Measurements from ENCODE around the gene VWDE.
A peak's percentile ranks its signal among the peaks of the same experiment; 100 is the strongest.

VWDE gene

DNA sequence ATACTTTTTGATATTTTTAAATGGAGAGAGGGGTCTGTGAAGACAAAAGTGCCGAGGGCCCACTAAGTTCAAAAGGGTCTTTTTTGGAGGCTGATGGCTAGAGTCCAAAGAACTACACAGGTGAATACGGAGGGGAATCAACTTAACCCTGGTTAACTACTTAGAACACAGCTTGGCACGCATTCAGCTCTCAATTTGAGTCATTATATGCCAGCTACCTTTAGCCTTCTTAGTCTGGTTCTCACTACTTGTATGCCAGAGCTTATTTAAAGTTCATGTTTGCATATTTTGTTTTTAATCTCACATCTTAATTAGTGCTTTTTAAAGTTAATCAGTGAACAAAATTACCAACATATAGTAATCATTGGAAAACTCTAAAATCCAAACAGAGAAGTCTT is 80.8 kb downstream of the VWDE start:
- H3K27me3 ChIP-seq (ENCODE audit: insufficient read depth, low read length) = no peaks in the 10 kb centered on the region
- no peak overlapping the region for H2BK12ac ChIP-seq (ENCODE audit: low read length)
- WGBS (ENCODE audit: extremely low coverage, insufficient coverage, insufficient read length) = no CpG with 5 or more reads among the region's 3 CpGs
- H2BK120ac ChIP-seq (ENCODE audit: insufficient read depth, low read length, poor library complexity) = no peak overlapping the region
- H3K18ac ChIP-seq (ENCODE audit: low read length) = no peak overlapping the region
- H3K23ac ChIP-seq (ENCODE audit: low read length) = no peak overlapping the region
- no peak overlapping the region for H3K9ac ChIP-seq (ENCODE audit: low read length)
- H3K4me2 ChIP-seq (ENCODE audit: low read length) = no peak overlapping the region
- no peak overlapping the region for H3K4ac ChIP-seq (ENCODE audit: low read depth, low read length)
- no peaks in the 10 kb centered on the region for H3K9me3 ChIP-seq (ENCODE audit: insufficient read depth, low read depth, low read length)
- no peaks in the 10 kb centered on the region for H3K79me1 ChIP-seq (ENCODE audit: low read length)
- H3K36me3 ChIP-seq (ENCODE audit: control insufficient read depth in 1 of 2, insufficient read depth in 2 of 2, low read length in 2 of 2) = no peaks in the 10 kb centered on the region
- no peak for DNase-seq
- no peak overlapping the region for H2AFZ ChIP-seq (ENCODE audit: insufficient read depth, low read length, poor library complexity)
- H3K4me3 ChIP-seq (ENCODE audit: low read depth, low read length) = no peak overlapping the region
- H3K79me2 ChIP-seq (ENCODE audit: control insufficient read depth, insufficient read depth, low read length, poor library complexity) = no peaks in the 10 kb centered on the region
- no peak overlapping the region for H4K12ac ChIP-seq (ENCODE audit: low read depth, low read length)
- H2BK5ac ChIP-seq (ENCODE audit: low read depth, low read length, poor library complexity) = no peak overlapping the region
- H4K8ac ChIP-seq (ENCODE audit: low read depth, low read length) = no peak overlapping the region
- no peak overlapping the region for H4K91ac ChIP-seq (ENCODE audit: low read depth, low read length)
- no peak overlapping the region for H2AK5ac ChIP-seq (ENCODE audit: low read length)
- H3K27ac ChIP-seq (ENCODE audit: low read depth, low read length) = no peak overlapping the region
- H3K14ac ChIP-seq (ENCODE audit: low read length) = no peak overlapping the region
- no peaks in the 10 kb centered on the region for H3K4me1 ChIP-seq (ENCODE audit: control insufficient read depth in 1 of 2, insufficient read depth in 2 of 2, low read length in 2 of 2)

- WGBS (ENCODE audit: extremely low coverage, insufficient coverage, insufficient read length) = no CpG with 5 or more reads among the region's 5 CpGs
- Histone ChIP-seq H2BK12ac (ENCODE audit: low read length) (no peak overlapping the region), H3K23ac (ENCODE audit: low read length) (no peak overlapping the region), H3K4me3 (ENCODE audit: low read depth, low read length) (no peak overlapping the region), H2AK5ac (ENCODE audit: low read length) (no peak overlapping the region), H4K12ac (ENCODE audit: low read depth, low read length) (no peak overlapping the region), H4K8ac (ENCODE audit: low read depth, low read length) (no peak overlapping the region), H3K4me2 (ENCODE audit: low read length) (no peak overlapping the region), H3K27me3 (ENCODE audit: insufficient read depth, low read length) (no peaks in the 10 kb centered on the region), H3K4ac (ENCODE audit: low read depth, low read length) (no peak overlapping the region), H3K9me3 (ENCODE audit: insufficient read depth, low read depth, low read length) (no peaks in the 10 kb centered on the region), H3K36me3 (ENCODE audit: control insufficient read depth in 1 of 2, insufficient read depth in 2 of 2, low read length in 2 of 2) (no peaks in the 10 kb centered on the region), H3K27ac (ENCODE audit: low read depth, low read length) (no peak overlapping the region), H3K4me1 (ENCODE audit: control insufficient read depth in 1 of 2, insufficient read depth in 2 of 2, low read length in 2 of 2) (no peaks in the 10 kb centered on the region), H4K91ac (ENCODE audit: low read depth, low read length) (no peak overlapping the region), H3K18ac (ENCODE audit: low read length) (no peak overlapping the region), H3K9ac (ENCODE audit: low read length) (no peak overlapping the region), H2BK5ac (ENCODE audit: low read depth, low read length, poor library complexity) (no peak overlapping the region), H3K79me2 (ENCODE audit: control insufficient read depth, insufficient read depth, low read length, poor library complexity) (no peaks in the 10 kb centered on the region), H2AFZ (ENCODE audit: insufficient read depth, low read length, poor library complexity) (no peak overlapping the region), H3K14ac (ENCODE audit: low read length) (no peak overlapping the region), H3K79me1 (ENCODE audit: low read length) (no peaks in the 10 kb centered on the region), H2BK120ac (ENCODE audit: insufficient read depth, low read length, poor library complexity) (no peak overlapping the region)
- DNase-seq = peak in 1 of 2 donors; percentile 53
Observed at GRCh38 chr7:12322284-12322902, 81.3 kb downstream of the VWDE start.

- Histone ChIP-seq H3K4me2 (ENCODE audit: low read length) (no peak overlapping the region), H2BK12ac (ENCODE audit: low read length) (no peak overlapping the region), H3K27ac (ENCODE audit: low read depth, low read length) (no peak overlapping the region), H4K12ac (ENCODE audit: low read depth, low read length) (no peak overlapping the region), H3K4me1 (ENCODE audit: control insufficient read depth in 1 of 2, insufficient read depth in 2 of 2, low read length in 2 of 2) (no peaks in the 10 kb centered on the region), H3K4ac (ENCODE audit: low read depth, low read length) (no peak overlapping the region), H3K9ac (ENCODE audit: low read length) (no peak overlapping the region), H4K8ac (ENCODE audit: low read depth, low read length) (no peak overlapping the region), H2AK5ac (ENCODE audit: low read length) (no peak overlapping the region), H4K91ac (ENCODE audit: low read depth, low read length) (no peak overlapping the region), H3K27me3 (ENCODE audit: insufficient read depth, low read length) (no peaks in the 10 kb centered on the region), H3K36me3 (ENCODE audit: control insufficient read depth in 1 of 2, insufficient read depth in 2 of 2, low read length in 2 of 2) (no peaks in the 10 kb centered on the region), H3K23ac (ENCODE audit: low read length) (no peak overlapping the region), H3K14ac (ENCODE audit: low read length) (no peak overlapping the region), H3K79me1 (ENCODE audit: low read length) (no peaks in the 10 kb centered on the region), H3K18ac (ENCODE audit: low read length) (no peak overlapping the region), H2BK120ac (ENCODE audit: insufficient read depth, low read length, poor library complexity) (no peak overlapping the region), H2BK5ac (ENCODE audit: low read depth, low read length, poor library complexity) (no peak overlapping the region), H3K4me3 (ENCODE audit: low read depth, low read length) (no peak overlapping the region), H3K9me3 (ENCODE audit: insufficient read depth, low read depth, low read length) (no peaks in the 10 kb centered on the region), H2AFZ (ENCODE audit: insufficient read depth, low read length, poor library complexity) (no peak overlapping the region), H3K79me2 (ENCODE audit: control insufficient read depth, insufficient read depth, low read length, poor library complexity) (no peaks in the 10 kb centered on the region)
- no CpG with 5 or more reads among the region's 2 CpGs for WGBS (ENCODE audit: extremely low coverage, insufficient coverage, insufficient read length)
- no peak for DNase-seq
Observed at GRCh38 chr7:12320987-12321647, 82.5 kb downstream of the VWDE start.

DNA sequence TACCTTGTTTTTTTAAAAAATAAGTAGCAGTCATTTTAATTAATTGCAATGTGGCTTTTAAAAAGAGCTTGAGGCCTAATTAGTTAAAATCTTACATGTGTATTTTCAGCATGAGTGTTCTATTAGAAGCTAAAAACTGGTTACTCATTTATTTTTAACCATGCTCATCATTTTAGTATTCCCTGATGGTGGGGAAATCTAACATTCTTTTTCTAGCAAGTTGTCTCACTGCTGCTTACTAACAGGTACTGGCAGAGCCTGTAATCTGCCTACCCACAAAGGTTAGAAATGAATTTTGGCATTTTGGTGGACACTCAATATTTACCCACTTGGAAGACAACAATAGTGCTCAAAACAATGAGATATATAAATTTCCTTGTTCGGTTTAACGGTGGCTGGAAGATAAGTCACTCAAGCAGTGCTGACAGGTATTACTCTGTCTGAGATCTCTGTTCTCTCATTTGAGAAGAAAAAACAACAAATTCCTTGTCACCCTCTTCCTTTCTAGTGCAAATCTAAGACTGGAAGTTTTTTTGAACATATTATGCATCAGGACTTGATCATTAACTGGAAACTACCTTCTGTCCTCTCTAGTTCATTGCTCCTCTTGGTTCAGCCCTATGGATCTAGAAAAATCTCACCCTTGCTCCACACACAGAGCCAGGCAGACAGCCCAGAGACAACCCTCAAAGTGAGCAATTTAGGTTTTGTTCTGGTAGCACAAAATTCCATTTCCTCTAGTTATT is 83.3 kb downstream of the VWDE start:
- Histone ChIP-seq H4K12ac (ENCODE audit: low read depth, low read length) (no peak overlapping the region), H2BK5ac (ENCODE audit: low read depth, low read length, poor library complexity) (no peak overlapping the region), H3K36me3 (ENCODE audit: control insufficient read depth in 1 of 2, insufficient read depth in 2 of 2, low read length in 2 of 2) (no peaks in the 10 kb centered on the region), H3K4ac (ENCODE audit: low read depth, low read length) (no peak overlapping the region), H3K4me1 (ENCODE audit: control insufficient read depth in 1 of 2, insufficient read depth in 2 of 2, low read length in 2 of 2) (no peaks in the 10 kb centered on the region), H3K14ac (ENCODE audit: low read length) (no peak overlapping the region), H3K9ac (ENCODE audit: low read length) (no peak overlapping the region), H4K91ac (ENCODE audit: low read depth, low read length) (no peak overlapping the region), H3K27me3 (ENCODE audit: insufficient read depth, low read length) (no peaks in the 10 kb centered on the region), H2AFZ (ENCODE audit: insufficient read depth, low read length, poor library complexity) (no peak overlapping the region), H3K4me2 (ENCODE audit: low read length) (no peak overlapping the region), H3K9me3 (ENCODE audit: insufficient read depth, low read depth, low read length) (no peaks in the 10 kb centered on the region), H3K23ac (ENCODE audit: low read length) (no peak overlapping the region), H2BK120ac (ENCODE audit: insufficient read depth, low read length, poor library complexity) (no peak overlapping the region), H3K4me3 (ENCODE audit: low read depth, low read length) (no peak overlapping the region), H3K79me1 (ENCODE audit: low read length) (no peaks in the 10 kb centered on the region), H2BK12ac (ENCODE audit: low read length) (no peak overlapping the region), H2AK5ac (ENCODE audit: low read length) (no peak overlapping the region), H3K18ac (ENCODE audit: low read length) (no peak overlapping the region), H3K27ac (ENCODE audit: low read depth, low read length) (no peak overlapping the region), H3K79me2 (ENCODE audit: control insufficient read depth, insufficient read depth, low read length, poor library complexity) (no peaks in the 10 kb centered on the region), H4K8ac (ENCODE audit: low read depth, low read length) (no peak overlapping the region)
- whole genome bisulfite sequencing (ENCODE audit: extremely low coverage, insufficient coverage, insufficient read length) = no CpG with 5 or more reads among the region's 2 CpGs
- DNase-seq = no peak
